Activated CD4-positive, alpha-beta T cell treated with anti-CD3 and anti-CD28 coated beads, Interleukin-2, Interleukin-6, amounts not matched to agents 100 ng/mL and 50 ng/mL, durations not matched to agents 16 hours and 8 hours (primary cell): Measurements from ENCODE around the gene LAMC2.

Experiments used
- DNase-seq: peaks from one replicate; pipeline ENCODE4 v3.0.0-alpha.2; 2020

The LAMC2 gene

GRCh38 chr1:183175631-183176030 lies 10.4 kb upstream of the LAMC2 start:
- no peak for DNase-seq

GRCh38 chr1:183178545-183178944 lies 7.5 kb upstream of the LAMC2 start:
- no peak for DNase-seq

GRCh38 chr1:183179033-183179432 lies 7.0 kb upstream of the LAMC2 start:
- no peak for DNase-seq

GRCh38 chr1:183180218-183180617 lies 5.8 kb upstream of the LAMC2 start:
- DNase-seq: no peak

GRCh38 chr1:183180634-183181056 lies 5.4 kb upstream of the LAMC2 start:
- DNase-seq: peak; percentile 15

GRCh38 chr1:183186841-183187240 lies 777 bp downstream of the LAMC2 start:
- no peak for DNase-seq

GRCh38 chr1:183188240-183188639 lies 2.2 kb downstream of the LAMC2 start:
- no peak for DNase-seq

GRCh38 chr1:183191833-183192232 lies 5.8 kb downstream of the LAMC2 start:
- no peak for DNase-seq

GRCh38 chr1:183193963-183194525 lies 8.0 kb downstream of the LAMC2 start:
- DNase-seq: no peak

- DNase-seq: peak; percentile 60
Observed at GRCh38 chr1:183194527-183195141, 8.6 kb downstream of the LAMC2 start.

GRCh38 chr1:183195142-183195574 lies 9.1 kb downstream of the LAMC2 start:
- peak; percentile 11 for DNase-seq

- no peak for DNase-seq
Observed at GRCh38 chr1:183197762-183198161, 11.7 kb downstream of the LAMC2 start.

- DNase-seq: no peak
Observed at GRCh38 chr1:183198463-183198862, 12.4 kb downstream of the LAMC2 start.

- no peak for DNase-seq
Observed at GRCh38 chr1:183199304-183199703, 13.2 kb downstream of the LAMC2 start.

- DNase-seq: no peak
Observed at GRCh38 chr1:183200451-183200850, 14.4 kb downstream of the LAMC2 start.

- DNase-seq: no peak
Observed at GRCh38 chr1:183203094-183203493, 17.0 kb downstream of the LAMC2 start.

GRCh38 chr1:183205196-183205781 lies 19.2 kb downstream of the LAMC2 start:
- DNase-seq: no peak

- no peak for DNase-seq
Observed at GRCh38 chr1:183206538-183207122, 20.6 kb downstream of the LAMC2 start.

- DNase-seq: peak; percentile 58
Observed at GRCh38 chr1:183209533-183210158, 23.6 kb downstream of the LAMC2 start.

- DNase-seq: no peak
Observed at GRCh38 chr1:183210681-183211080, 24.6 kb downstream of the LAMC2 start.

GRCh38 chr1:183212870-183213269 lies 26.8 kb downstream of the LAMC2 start:
- no peak for DNase-seq

- no peak for DNase-seq
Observed at GRCh38 chr1:183214021-183214970, 28.2 kb downstream of the LAMC2 start.
